ENCODE data around the gene HAGH. TPM values are rescaled to one million over a fixed set of nuclear protein-coding genes. Genes with fewer than 3 reads are reported as not detected.

The HAGH gene
- total RNA-seq, 4 donors from 2014 or later: 30.6 to 56.5 (median 43.4) TPM

- no peaks in the 10 kb centered on the region for H3K27me3 ChIP-seq
- no peaks in the 10 kb centered on the region for H3K9me3 ChIP-seq
- WGBS, 2 donors: 73% methylated on average over 3 of the region's 7 CpGs; no CpG with 5 or more reads in 1 of the 2 donors
- TF ChIP-seq POLR2A (IDR thresholded peaks at IDR 0.05) (no peak), CTCF (IDR thresholded peaks at IDR 0.05) (no peak)
- H3K4me1 ChIP-seq: peaks cover 25 to 83% (median 38%) of the 10 kb centered on the region in 3 donors
- H3K4me3 ChIP-seq: peak overlapping the region in 2 of 4 donors; percentile 73 to 98
- peak overlapping the region; percentile 91 to 98 (median 95) for H3K27ac ChIP-seq
- DNase-seq: no peak
- H3K36me3 ChIP-seq: peaks cover 1 to 54% (median 30%) of the 10 kb centered on the region in 3 donors
- intact Hi-C loops (cut with DNase I): no loop called here
Observed at GRCh38 chr16:1774448-1774780, 52.2 kb downstream of the HAGH start.

- H3K9me3 ChIP-seq: no peaks in the 10 kb centered on the region
- no peaks in the 10 kb centered on the region for H3K27me3 ChIP-seq
- H3K36me3 ChIP-seq: peaks cover 3 to 54% (median 35%) of the 10 kb centered on the region in 3 donors
- TF ChIP-seq CTCF (IDR thresholded peaks at IDR 0.05) (no peak), POLR2A (IDR thresholded peaks at IDR 0.05) (no peak)
- peak overlapping the region; percentile 91 to 98 (median 95) for H3K27ac ChIP-seq
- peak overlapping the region; percentile 69 to 98 (median 84) for H3K4me3 ChIP-seq
- H3K4me1 ChIP-seq: peaks cover 27 to 83% (median 38%) of the 10 kb centered on the region in 3 donors
- intact Hi-C loops (cut with DNase I): no loop called here
- DNase-seq: no peak
- 23% methylated on average over 5 of the region's 45 CpGs; no CpG with 5 or more reads in 1 of the 2 donors for WGBS, 2 donors
Observed at GRCh38 chr16:1773703-1774447, 52.8 kb downstream of the HAGH start.

GRCh38 chr16:1772908-1773702 is 53.5 kb downstream of the HAGH start, which contains the start of gene MRPS34:
TSS of gene MRPS34 (minus strand) at chr16:1773134. CDS start at chr16:1773119, 15 bp downstream.
- intact Hi-C loops (cut with DNase I): no loop called here
- TF ChIP-seq CTCF (IDR thresholded peaks at IDR 0.05) (peak; percentile 69 to 93 (median 78)), POLR2A (IDR thresholded peaks at IDR 0.05) (peak in 2 of 4 donors; percentile 24 to 63)
- Histone ChIP-seq H3K4me1 (peaks cover 27 to 85% (median 38%) of the 10 kb centered on the region in 3 donors), H3K4me3 (peak within 1 kb of the TSS; percentile 69 to 98 (median 84)), H3K36me3 (peaks cover 9 to 54% (median 37%) of the 10 kb centered on the region in 3 donors), H3K27ac (peak within 1 kb of the TSS; percentile 91 to 98 (median 95)), H3K27me3 (no peaks in the 10 kb centered on the region), H3K9me3 (no peaks in the 10 kb centered on the region)
- no peak for DNase-seq
- no CpG with 5 or more reads among the region's 108 CpGs for WGBS, 2 donors

GRCh38 chr16:1772362-1772907 is 54.2 kb downstream of the HAGH start, which contains the start of gene EME2:
TSS of gene EME2 (plus strand) at chr16:1772810. CDS start at chr16:1773228, 418 bp downstream.
- peak within 1 kb of the TSS; percentile 69 to 98 (median 84) for H3K4me3 ChIP-seq
- peaks cover 10 to 54% (median 37%) of the 10 kb centered on the region in 3 donors for H3K36me3 ChIP-seq
- no peaks in the 10 kb centered on the region for H3K9me3 ChIP-seq
- peak within 1 kb of the TSS; percentile 91 to 98 (median 95) for H3K27ac ChIP-seq
- WGBS, 2 donors: 0 to 1% methylated on average over 3 to 20 of the region's 53 CpGs
- no peak for DNase-seq
- intact Hi-C loops (cut with DNase I): no loop called here
- peaks cover 27 to 81% (median 38%) of the 10 kb centered on the region in 3 donors for H3K4me1 ChIP-seq
- H3K27me3 ChIP-seq: no peaks in the 10 kb centered on the region
- TF ChIP-seq CTCF (IDR thresholded peaks at IDR 0.05) (no peak), POLR2A (IDR thresholded peaks at IDR 0.05) (no peak)
